ENCODE measurements around the gene UCHL3.

UCHL3 gene

DNA sequence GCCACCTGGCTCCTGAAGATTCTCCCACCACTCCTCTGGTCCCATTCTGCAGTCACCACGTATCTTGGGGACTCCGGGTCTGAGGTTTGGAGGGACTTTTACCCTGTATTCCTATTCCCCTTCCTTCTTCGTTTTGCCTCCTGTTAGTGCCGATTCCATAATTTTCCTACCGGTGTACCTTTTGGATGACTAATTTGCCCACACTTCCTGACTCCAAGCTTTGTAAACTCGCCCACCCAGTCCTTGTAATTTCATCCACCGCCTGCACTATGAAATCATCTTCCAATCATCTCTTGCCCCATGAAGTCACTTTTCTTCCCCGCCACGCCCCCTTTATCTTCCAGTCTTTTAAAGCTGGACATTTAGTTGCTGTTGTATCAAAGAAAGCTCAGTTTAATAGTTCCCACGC lies 572 bp downstream of the UCHL3 start:
- DNase-seq = no peak

DNA sequence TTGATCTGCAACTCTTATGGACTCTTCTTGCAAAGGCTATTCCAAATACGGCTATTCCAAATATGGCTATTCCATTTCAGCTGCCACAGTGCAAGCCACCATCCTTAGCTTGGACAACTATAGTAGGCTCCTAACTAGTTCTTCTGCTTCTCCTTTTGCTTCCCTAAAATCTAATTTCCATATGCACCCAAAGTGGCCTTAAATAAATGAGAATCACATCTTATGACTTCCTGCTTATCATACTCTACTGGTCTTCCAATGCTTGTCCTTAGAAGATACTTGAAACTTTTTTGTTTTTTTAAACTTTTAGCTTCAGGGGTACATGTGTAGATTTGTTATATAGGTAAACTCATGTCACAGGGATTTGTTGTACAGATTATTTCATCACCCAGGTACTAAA lies 4.9 kb downstream of the UCHL3 start:
- DNase-seq = no peak

DNA sequence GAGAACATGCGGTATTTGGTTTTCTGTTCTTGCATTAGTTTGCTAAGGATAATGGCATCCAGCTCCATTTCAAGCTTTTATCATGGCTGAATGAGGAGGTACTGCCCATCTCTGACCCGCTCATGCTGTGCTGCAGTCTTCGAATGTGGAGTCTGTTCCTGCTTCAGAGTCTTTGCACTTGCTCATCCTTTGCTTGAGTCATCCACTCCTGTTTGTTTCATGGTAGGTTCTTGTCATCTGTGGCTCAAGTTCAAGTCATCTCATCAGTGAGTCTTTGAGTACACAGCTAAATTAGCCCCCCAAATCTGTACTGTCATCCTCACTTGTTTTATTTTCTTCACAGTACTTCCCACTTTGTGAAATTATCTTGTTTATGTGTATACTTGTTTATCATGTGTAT lies 5.4 kb downstream of the UCHL3 start:
- DNase-seq = no peak

DNA sequence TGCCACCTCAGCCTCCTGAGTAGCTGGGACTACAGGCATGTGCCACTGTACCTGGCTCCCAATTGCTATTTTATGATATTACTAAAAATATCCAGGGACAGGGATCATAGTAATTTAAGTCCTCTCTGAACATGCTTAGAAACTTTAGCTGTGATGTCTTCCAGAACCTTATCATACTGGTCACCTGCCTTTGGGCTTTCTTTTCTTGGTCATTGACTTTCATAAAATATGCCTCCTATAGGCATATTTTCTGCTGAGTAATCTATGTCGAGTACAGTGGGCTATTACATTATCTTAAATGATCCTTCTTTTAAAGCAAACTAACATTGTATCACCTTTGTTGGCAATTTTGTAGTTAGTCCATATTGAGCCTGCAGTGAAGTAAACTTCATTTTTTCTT lies 6.2 kb downstream of the UCHL3 start:
- no peak for DNase-seq

DNA sequence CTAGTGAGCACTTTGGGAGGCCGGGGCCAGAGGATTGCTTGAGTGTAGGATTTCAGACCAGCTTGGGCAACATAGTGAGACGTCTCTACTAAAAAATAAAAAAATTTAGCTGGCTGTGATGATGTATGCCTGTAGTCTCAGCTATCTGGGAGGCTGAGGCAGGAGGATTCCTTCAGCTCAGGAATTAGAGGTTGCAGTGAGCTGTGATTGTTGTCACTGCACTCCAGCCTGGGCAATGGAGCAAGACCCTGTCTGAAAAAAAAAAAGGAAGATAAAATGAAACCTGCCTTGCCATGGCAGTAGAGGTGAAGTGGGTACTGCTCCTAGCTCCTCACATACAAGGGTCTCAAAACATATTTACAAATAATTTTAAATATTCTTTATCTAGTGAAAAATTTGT lies 7.4 kb downstream of the UCHL3 start:
- DNase-seq = no peak

DNA sequence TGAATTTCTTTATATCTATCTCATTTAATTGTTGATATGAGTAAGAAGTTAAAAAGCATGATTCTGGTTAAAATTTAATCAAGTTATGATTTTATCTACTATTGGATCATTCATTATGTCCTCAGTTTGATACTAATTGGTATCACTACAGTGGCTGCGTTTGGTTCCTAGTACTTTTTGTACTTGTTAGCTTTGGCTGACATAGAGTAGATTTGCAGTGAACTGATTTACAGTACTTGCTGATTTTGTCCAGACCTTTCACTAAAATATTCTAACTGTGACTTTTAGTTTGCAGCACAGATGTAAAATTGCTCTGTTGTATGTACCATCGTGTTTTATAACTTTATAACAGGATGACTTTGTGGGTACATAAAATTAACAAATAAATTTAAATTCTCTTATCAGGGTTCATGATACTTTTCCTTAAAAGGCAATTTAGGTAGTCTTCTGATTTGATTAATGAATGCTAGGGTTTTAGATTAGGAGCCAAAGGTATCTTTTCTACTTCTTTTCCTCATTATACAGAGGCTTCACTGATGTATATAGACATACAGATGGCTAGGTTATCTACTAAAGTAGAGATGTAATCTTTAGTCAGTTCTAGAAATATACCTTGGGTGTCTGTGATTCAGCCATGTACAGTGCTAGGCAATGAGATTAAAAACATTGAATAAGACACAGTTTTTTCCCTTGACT lies 8.7 kb downstream of the UCHL3 start:
- DNase-seq = no peak

DNA sequence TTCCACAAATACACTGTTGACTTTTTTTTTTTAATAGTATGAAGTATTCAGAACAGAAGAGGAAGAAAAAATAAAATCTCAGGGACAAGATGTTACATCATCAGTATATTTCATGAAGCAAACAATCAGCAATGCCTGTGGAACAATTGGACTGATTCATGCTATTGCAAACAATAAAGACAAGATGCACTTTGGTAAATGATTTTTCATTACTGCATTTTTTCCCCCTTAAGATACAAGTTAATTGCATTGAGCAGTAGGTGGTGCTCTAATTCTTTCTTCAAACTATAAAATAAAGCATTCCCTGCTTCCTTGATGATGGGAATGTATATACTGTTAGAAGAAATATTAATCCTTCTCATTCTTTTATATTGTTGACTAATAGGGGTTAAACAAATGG lies 17.1 kb downstream of the UCHL3 start:
- no peak for DNase-seq

DNA sequence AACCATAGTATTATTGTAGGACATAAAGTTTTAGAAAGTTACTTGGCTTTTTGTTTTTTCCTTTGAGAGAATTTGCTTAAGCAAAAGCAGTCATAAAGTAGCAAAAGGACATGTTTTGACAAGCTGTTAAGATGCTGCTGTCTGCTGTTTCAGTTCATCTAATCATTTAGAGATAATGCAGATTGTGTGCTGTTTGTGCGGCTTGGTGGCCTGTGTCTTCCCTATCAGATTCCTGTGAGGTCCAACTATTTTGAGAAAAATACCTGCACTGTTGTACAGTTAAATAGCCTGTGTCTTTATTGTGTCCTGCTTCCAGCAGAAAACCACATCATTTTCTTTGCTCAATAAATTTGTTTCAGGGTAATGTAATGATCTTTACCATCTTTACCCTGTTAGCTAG lies 20.0 kb downstream of the UCHL3 start:
- no peak for DNase-seq

DNA sequence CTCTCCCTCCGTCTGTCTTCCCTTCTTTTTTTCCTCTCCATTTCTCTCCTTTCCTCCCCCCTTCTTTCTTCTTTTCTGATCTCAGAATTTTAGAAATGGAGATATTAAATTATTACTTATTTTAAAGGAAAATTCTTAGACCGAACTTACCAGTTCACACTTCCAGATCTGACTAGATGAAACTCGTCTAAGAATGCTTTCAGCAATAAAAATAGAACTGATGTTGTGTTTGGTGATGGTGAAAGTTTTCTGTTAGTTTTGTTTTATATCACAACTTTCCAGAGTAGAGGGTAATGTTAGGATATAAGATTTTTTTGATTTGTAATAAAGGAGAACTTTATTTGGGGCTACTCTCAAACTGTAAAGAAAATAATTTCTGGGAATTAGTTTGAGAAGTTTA lies 29.9 kb downstream of the UCHL3 start:
- no peak for DNase-seq

DNA sequence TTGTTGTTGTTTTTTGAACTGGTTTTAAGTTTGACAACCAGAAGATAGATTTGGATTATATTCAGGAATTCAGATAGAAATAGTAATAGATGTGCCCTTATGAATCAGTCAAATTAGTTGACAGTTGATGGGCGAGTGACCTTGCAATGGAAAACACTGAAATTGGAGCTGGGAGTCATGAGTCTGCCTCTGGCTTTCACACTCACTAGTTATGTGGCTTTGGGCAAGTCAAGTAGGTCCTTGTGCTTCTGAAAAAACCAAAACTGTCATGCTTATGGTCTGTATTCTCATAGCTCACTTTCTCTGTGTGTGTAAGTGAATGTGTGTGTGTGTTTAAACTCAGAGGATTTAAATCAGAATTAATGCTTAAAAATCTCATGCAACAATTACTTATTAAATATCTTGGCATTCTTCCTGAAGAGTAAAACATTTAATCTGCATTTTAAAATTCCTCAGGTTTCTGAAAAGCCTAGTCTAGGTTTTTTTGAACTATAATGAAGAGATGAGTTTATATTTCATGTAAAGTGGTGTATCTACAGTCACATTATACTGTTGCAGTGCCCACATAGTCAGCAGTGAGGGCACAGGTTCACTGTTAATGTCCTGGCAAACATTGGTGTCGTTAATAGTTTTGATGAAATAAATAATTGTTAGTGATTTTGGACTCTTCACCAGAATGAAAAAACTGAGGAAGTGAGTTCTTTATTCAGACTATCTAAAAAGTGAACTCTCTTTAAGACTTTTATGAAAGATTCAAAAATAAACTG lies 32.5 kb downstream of the UCHL3 start:
- DNase-seq = no peak

DNA sequence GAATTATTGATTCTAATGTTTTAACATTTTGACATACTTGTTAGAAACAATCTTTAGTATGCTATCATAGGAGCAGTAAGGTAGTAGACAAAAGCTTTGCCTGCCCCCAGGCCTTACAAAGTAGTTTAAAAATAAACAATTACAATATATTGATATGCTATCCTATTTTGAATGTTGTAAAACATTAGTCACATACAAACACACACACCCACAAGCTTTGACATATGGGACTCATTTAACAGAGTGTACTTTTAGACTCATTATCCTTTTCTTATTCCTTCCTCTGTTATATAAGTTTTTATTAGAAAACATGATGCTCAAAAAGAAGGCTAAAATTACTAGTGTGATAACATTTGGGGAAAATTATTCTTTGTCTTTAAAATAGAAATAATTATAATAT lies 33.5 kb downstream of the UCHL3 start:
- DNase-seq = no peak

DNA sequence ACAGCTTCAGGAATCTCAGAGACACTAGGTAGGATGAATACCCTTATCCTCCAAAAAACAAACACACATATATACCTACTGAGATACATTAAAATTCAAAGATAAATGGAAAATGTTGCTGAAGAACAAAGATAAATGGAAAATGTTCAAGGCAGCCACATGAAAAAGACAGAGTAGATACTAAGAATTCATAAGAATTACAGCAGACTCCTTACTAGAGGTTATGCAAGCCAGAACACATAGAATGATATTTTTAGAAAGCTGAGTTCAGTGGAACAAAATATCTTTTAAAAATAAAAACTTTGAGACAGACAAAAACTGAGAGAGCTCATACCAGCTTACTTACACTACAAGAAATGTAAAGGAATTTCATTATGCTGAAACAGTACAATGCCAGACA lies 35.6 kb downstream of the UCHL3 start:
- no peak for DNase-seq

DNA sequence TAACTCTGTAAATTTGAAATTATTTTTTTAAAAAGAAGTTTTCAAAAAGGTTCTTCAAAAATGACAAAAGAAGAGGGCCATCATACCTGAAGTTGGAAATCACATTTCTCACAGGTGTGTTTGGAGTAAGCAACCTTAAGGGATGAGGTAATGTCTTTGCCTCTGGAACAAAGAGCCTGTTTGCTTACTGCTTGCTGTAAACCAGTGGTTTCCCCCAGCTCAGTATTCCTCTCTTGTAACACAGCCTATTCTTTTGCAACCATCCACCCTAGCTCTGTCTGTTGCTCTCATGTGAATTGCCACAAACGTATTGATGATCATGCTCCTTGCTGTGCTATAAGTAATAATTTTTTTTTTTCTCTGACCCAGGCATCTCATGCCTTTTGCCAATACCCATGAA lies 38.1 kb downstream of the UCHL3 start:
- no peak for DNase-seq

DNA sequence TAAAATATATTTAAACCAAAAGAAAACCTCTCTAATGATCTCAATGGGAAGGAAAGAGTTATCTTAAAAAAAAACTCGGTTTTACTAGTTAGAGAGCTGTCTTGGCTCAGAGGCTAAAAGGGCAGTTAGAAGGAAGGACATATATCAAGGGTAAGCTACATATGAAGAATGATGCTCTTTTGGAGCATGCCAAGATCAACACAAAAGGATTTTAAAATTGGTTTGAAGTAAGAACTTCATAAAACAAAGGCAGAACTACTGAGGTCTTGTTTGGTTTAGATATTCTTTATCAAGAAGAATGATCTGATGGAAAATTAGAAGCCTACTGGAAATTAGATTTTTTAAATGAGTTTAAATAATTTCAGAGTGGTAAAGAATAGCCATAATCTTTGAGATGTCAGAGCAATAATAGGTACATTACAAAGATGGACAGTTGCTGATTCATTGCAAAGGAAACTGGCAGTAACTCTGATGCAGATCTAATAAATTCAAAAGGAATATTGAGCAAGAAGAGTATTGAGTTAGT lies 47.1 kb downstream of the UCHL3 start:
- no peak for DNase-seq

DNA sequence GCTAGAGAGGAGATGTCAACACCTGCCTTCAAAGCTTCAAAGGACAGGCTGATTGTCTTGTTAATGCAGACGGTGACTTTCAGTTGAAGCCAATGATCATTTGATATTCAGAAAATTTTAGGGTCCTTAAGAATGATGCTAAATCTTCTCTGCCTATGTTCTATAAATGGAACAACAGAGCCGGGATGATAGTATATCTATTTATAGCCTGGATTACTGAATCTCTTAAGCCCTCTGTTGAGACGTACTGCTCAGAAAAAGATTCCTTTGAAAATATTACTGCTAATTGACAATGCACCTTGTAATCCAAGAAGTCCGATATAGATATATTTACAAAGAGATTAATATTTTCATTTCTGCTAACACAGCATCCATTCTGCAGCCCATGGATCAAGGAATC lies 50.8 kb downstream of the UCHL3 start:
- DNase-seq = no peak

DNA sequence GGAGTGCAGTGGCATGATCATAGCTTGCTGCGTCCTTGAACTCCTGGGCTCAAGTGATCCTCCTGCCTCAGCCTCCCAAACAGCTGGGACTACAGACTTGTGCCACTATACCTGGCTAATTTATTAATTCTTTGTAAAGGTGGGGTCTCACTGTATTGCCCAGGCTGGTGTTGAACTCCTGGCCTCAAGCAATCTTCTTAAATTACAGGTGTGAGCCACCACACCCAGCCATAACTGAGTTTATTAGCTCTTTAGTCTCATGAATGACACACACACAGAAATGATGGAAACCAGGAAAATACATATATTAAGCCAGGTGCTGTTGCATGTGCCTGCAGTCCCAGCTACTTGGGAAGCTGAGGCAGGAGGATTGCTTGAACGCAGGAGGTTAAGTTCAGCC lies 53.4 kb downstream of the UCHL3 start:
- DNase-seq = no peak

DNA sequence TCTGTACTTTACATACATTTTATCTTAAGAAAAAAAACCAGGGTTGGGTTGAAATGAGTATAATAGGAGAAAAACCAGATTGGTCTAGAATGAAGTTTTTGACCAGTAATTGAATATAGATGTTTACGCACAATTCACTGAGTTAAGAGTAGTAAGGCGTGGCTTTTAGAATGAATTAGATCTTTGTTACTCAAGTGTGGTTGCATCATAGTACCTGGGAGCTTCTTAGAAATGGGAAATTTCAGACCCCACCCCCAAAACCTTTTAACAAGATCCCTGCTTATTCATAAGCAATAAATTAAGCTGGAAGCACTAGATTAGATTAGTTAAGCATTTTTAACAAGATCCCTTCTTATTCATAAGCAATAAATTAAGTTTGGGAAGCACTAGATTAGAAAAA lies 57.9 kb downstream of the UCHL3 start:
- DNase-seq = no peak

DNA sequence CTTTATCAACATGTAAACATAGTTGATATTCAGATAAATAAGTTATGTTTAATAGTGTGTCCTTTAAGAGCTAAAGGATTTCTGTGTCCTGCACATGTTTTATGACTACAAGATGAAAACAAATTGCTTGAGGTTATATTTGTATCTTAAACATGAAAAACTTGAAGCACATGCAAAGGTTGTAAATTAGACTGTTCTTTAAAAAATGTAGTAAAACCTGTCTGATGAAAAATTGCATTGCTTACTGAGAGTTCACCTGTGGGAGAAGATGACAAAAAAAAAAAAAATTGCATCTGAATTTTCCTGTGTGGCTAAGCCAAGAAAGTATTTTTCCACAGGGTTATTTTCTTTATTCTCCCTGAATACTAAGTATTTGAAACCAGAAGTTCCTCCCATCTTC lies 60.9 kb downstream of the UCHL3 start:
- no peak for DNase-seq

DNA sequence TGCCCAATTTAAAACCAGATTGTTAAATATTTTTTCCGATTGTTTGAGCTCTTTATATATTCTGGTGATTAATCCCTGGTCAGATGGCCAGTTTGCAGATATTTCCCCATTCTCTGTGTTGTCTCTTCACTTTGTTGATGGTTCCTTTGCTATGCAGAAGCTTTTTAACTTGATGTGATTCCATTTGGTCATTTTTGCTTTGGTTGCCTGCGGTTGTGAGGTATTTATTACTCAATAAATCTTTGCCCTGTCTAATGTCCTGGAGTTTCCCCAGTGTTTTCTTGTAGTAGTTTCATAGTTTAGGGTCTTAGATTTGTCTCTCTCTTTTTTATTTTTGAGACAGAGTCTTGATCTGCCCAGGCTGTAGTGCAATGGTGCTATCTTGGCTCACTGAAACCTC lies 62.8 kb downstream of the UCHL3 start:
- no peak for DNase-seq

DNA sequence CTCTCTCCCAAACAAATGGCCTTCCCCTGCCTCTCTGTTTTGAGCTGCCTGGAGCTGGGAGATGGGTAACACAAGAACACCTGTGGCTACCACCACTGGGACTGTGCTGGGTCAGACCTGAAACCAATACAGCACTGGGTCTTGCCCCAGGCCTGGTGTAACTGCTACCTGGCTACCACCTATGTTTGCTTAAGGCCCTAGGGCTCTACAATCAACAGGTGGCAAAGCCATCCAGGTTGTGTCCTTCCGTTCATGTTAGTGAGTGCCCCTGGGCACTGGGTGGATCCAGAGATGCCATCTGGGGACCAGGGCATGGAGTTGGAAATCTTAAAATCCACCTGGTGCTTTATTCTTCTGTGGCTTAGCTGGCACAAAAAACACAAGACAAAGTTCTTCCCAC lies 67.6 kb downstream of the UCHL3 start:
- DNase-seq = no peak

DNA sequence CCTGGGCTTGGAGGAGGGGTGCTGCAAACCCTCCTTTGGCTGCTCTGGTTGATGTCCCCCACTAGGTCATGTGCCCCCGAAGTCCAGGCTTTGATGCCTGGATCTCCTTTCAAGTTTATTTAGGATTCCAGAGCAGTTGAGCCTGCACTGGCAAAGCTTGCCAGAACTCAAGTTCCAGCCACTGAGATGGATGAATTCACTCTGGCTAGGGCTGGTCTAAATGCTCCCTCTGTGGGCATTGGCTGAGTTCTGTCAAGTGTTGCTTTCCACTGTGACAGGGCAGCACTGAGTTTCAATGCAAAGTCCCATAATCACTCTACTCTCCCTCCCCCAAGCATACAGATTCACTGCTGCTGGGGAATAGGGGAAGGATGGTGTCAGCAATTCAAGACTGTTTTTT lies 68.7 kb downstream of the UCHL3 start:
- no peak for DNase-seq

DNA sequence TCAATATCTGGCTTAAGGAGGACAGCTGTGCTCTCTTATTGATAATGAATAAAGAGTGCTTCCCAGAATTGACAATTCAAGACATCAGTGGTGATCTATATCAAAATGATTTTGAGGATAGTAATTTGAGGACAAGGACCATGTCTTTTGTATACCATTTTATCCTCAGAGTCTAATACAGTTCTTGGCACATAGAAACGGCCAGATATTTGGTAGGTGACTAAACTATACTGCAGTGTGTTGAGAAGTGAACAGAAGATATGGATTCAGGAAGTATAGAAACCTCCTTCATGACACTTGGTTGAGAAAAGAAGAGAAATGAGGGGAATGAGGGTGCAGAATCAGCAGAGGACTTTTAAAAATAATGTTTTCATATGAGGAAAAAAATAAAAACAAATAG lies 70.4 kb downstream of the UCHL3 start:
- no peak for DNase-seq

DNA sequence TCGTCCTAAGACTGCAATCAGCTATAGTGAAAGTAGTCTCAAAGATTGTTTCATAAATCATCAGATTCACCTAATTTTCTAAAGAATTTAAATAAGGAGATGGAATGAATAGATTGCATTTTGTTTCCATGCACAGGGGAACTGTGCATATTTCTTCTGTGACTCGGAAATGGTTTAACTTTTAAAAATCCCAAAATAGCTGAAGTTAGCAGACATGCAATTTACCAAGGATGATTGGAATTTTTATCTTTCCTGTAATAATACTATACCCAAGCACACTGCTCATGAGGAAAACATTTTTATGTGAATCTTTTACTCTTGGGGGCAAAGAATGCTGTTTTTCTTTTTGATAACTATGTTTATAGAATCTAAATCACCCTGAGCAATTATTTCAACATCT lies 71.6 kb downstream of the UCHL3 start:
- DNase-seq = no peak

DNA sequence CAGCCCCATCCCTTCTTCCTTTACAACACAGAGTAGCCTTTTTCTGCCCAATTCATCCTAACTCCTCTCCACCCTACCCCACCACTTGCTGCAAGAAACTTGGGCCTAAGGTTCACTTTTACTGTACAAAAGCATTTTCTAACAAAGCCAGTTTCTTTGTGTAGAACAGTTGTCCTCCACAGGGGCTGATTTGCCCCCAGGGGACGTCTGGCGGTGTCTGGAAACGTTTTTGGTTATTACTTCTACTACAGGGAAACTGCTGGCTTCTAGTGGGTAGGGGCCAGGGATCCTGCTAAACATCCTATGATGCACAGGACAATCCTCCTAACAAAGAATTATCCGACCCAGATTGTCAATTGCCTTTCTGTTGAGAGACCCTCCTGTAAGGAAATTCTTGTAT lies 79.2 kb downstream of the UCHL3 start:
- no peak for DNase-seq

DNA sequence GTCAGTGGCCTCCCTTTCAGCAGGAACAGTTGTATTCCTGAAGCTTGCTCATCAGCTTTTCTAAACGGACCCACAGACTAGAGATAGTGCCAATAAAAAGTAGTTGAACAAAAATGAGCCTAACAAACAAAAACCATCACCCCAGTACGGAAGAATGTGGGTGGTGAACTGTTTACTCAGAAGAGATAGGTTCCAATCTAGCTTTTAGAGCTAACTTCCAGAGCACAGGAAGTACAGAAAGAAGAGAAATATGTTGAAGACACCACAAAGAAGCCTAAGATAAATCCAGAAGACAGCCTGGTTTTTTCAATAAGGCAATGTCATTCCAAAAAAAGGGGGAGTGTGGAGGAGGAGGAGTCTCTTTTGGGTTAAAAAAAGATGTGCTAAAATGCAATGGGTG lies 83.7 kb downstream of the UCHL3 start:
- no peak for DNase-seq

Measured in activated gamma-delta T cell treated with Interleukin-2 at 50 U/mL for 16 hours (primary cell).